ENCODE results near the gene CD109.

Gene CD109

GRCh38 chr6:73655341-73655917 is 40.6 kb upstream of the CD109 start:
- TF ChIP-seq, protein P1, sequence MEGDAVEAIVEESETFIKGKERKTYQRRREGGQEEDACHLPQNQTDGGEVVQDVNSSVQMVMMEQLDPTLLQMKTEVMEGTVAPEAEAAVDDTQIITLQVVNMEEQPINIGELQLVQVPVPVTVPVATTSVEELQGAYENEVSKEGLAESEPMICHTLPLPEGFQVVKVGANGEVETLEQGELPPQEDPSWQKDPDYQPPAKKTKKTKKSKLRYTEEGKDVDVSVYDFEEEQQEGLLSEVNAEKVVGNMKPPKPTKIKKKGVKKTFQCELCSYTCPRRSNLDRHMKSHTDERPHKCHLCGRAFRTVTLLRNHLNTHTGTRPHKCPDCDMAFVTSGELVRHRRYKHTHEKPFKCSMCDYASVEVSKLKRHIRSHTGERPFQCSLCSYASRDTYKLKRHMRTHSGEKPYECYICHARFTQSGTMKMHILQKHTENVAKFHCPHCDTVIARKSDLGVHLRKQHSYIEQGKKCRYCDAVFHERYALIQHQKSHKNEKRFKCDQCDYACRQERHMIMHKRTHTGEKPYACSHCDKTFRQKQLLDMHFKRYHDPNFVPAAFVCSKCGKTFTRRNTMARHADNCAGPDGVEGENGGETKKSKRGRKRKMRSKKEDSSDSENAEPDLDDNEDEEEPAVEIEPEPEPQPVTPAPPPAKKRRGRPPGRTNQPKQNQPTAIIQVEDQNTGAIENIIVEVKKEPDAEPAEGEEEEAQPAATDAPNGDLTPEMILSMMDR (IDR thresholded peaks at IDR 0.05; ENCODE audit: insufficient read depth, low read length, missing control alignments), result no peak
- ChIA-PET CTCF (interaction anchor here (1.7 to 3.6 kb wide), 3 partner anchors 11 to 77 kb away, joined by 5 to 22 read pairs (median 20); no protein-coding TSS in a partner anchor), POLR2A (no interaction called here)

GRCh38 chr6:73656531-73657145 is 39.4 kb upstream of the CD109 start:
- no peak for DNase-seq (ENCODE audit: low read depth, low spot score)
- POLR2A ChIA-PET, result no interaction called here
- H3K4me3 ChIP-seq (ENCODE audit: low read depth, low read length), result no peak overlapping the region
- CTCF ChIA-PET, result interaction anchor here (1.8 kb wide), 1 partner anchor 20 kb away, joined by 4 read pairs; no protein-coding TSS in a partner anchor
- TF ChIP-seq, protein P1 (IDR thresholded peaks at IDR 0.05; ENCODE audit: insufficient read depth, low read length, missing control alignments), result no peak

More at GRCh38 chr6:73655341-73655917, 40.6 kb upstream of the CD109 start:
- no peak overlapping the region for H3K4me3 ChIP-seq (ENCODE audit: low read depth, low read length)
- no peak for DNase-seq (ENCODE audit: low read depth, low spot score)

DNA sequence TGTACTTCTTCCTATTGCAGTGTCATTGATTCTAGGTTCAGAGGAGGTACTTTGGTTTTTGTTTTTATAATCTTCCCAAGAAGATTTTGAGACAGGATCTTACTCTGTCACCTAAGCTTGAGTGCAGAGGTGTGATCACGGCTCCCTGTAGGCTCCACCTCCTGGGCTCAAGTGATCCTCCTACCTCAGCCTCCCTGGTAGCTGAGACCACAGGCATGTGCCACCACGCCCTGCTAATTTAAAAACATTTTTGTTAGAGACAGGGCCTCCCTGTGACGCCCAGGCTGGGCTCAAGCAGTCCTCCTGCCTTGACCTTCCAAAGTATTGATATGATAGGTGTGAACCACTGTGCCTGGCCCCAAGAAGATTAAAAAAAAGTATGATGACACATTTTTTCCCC is 38.8 kb upstream of the CD109 start:
- POLR2A ChIA-PET, result no interaction called here

DNA sequence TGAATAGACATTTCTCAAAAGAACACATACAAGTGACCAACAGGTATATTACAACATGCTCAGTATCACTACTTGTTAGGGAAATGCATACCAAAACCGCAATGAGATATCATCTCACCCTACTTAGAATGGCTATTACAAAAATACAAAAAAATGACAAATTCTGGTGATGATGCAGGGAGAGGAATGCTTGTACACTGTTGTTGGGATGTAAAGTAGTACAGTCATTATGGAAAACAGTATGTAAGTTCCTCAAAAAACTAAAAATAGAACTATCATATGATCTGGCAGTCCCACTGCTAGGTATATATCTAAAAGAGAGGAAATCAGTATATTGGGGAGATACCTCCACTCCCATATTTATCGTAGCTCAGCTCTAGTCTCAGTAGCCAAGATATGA is 31.3 kb upstream of the CD109 start:
- CTCF ChIA-PET, result interaction anchor here (2.6 to 3.9 kb wide), 3 partner anchors 11 to 68 kb away, joined by 20 to 40 read pairs (median 20); partner anchors contain the start of gene SLC17A5
- no peak for DNase-seq (ENCODE audit: low read depth, low spot score)
- TF ChIP-seq, protein P1 (IDR thresholded peaks at IDR 0.05; ENCODE audit: insufficient read depth, low read length, missing control alignments), result no peak
- POLR2A ChIA-PET, result interaction anchor here (1.2 kb wide), 1 partner anchor 10 kb away, joined by 3 read pairs; no protein-coding TSS in a partner anchor
- no peak overlapping the region for H3K4me3 ChIP-seq (ENCODE audit: low read depth, low read length)

More for the DNA sequence above, 38.8 kb upstream of the CD109 start:
- H3K4me3 ChIP-seq (ENCODE audit: low read depth, low read length), result no peak overlapping the region
- DNase-seq (ENCODE audit: low read depth, low spot score), result no peak
- CTCF ChIA-PET, result interaction anchor here (1.8 kb wide), 1 partner anchor 19 kb away, joined by 4 read pairs; no protein-coding TSS in a partner anchor
- TF ChIP-seq, protein P1 (IDR thresholded peaks at IDR 0.05; ENCODE audit: insufficient read depth, low read length, missing control alignments), result no peak

GRCh38 chr6:73665686-73666319 is 30.2 kb upstream of the CD109 start:
- DNase-seq (ENCODE audit: low read depth, low spot score), result no peak
- ChIA-PET POLR2A (interaction anchor here (0.5 to 1.2 kb wide), 3 partner anchors 11 to 93 kb away, joined by 3 to 4 read pairs (median 3); partner anchors contain the start of gene SLC17A5), CTCF (interaction anchor here (0.6 to 3.9 kb wide), 5 partner anchors 10 to 73 kb away, joined by 3 to 40 read pairs (median 20); partner anchors contain the start of gene SLC17A5)
- TF ChIP-seq, protein P1 (IDR thresholded peaks at IDR 0.05; ENCODE audit: insufficient read depth, low read length, missing control alignments), result no peak
- H3K4me3 ChIP-seq (ENCODE audit: low read depth, low read length), result no peak overlapping the region

Measured in AG04449 (cell line).